Loucy (cell line): ENCODE measurements around the gene RNF224.

Experiments
- H2AFZ ChIP-seq: fragments of 200-600 bp; sonication (generic); 2 replicates; pipeline ENCODE4 v1.6.0; 2016; ENCODE audit warnings: antibody characterized with exemption, mild to moderate bottlenecking, low read length, moderate library complexity
- H3F3A ChIP-seq: fragments of 200-600 bp; 2 replicates; pipeline ENCODE4 v1.6.0; 2016; ENCODE audit warnings: antibody characterized with exemption, low read depth, mild to moderate bottlenecking
- H3K27me3 ChIP-seq: fragments of 200-600 bp; sonication (generic); 2 replicates; pipeline ENCODE4 v1.6.1; 2014; ENCODE audit warnings: low read length, mild to moderate bottlenecking; ENCODE audit not compliant: insufficient read depth, poor library complexity, severe bottlenecking
- H3K36me3 ChIP-seq: fragments of 200-600 bp; sonication (generic); 2 replicates; pipeline ENCODE4 v1.6.1; 2016; ENCODE audit warnings: low read length; ENCODE audit not compliant: insufficient read depth
- H3K4me1 ChIP-seq: fragments of 200-600 bp; sonication (generic); 2 replicates; pipeline ENCODE4 v1.5.1; 2014; ENCODE audit warnings: low read length, mild to moderate bottlenecking; ENCODE audit not compliant: insufficient read depth, poor library complexity, severe bottlenecking
- H3K4me2 ChIP-seq: fragments of 200-600 bp; sonication (generic); 2 replicates; pipeline ENCODE4 v1.6.0; 2014; ENCODE audit warnings: antibody characterized with exemption, low read length, low read depth, mild to moderate bottlenecking; ENCODE audit not compliant: poor library complexity, severe bottlenecking
- H3K4me3 ChIP-seq: fragments of 200-600 bp; sonication (generic); 2 replicates; pipeline ENCODE4 v1.5.1; 2014; ENCODE audit warnings: low read length, mild to moderate bottlenecking, mixed read lengths; ENCODE audit not compliant: poor library complexity, severe bottlenecking
- H3K79me2 ChIP-seq: fragments of 200-600 bp; sonication (generic); 2 replicates; pipeline ENCODE4 v1.6.1; 2014; ENCODE audit warnings: low read length; ENCODE audit not compliant: insufficient read depth
- H3K9ac ChIP-seq: fragments of 200-600 bp; sonication (generic); 2 replicates; pipeline ENCODE4 v1.6.0; 2014; ENCODE audit warnings: mild to moderate bottlenecking, low read depth, low read length, moderate library complexity; ENCODE audit not compliant: poor library complexity, severe bottlenecking
- H3K9me2 ChIP-seq: fragments of 200-600 bp; sonication (generic); replicated peaks from 2 replicates; pipeline ENCODE4 v1.6.1; 2016; ENCODE audit warnings: low read depth, low read length, mixed read lengths
- H3K9me3 ChIP-seq: fragments of 200-600 bp; sonication (generic); 2 replicates; pipeline ENCODE4 v1.6.1; 2014; ENCODE audit warnings: mild to moderate bottlenecking, antibody characterized with exemption, low read length, low read depth; ENCODE audit not compliant: insufficient read depth
- H4K20me1 ChIP-seq: fragments of 200-600 bp; sonication (generic); 2 replicates; pipeline ENCODE4 v1.6.0; 2014; ENCODE audit warnings: antibody characterized with exemption, low read length, mild to moderate bottlenecking; ENCODE audit not compliant: insufficient read depth, poor library complexity, severe bottlenecking
- CTCF ChIP-seq: fragments of 200-600 bp; sonication (generic); conservative IDR thresholded peaks from 2 replicates; pipeline ENCODE4 v1.5.1; 2014; ENCODE audit warnings: mild to moderate bottlenecking, antibody characterized with exemption, low read length
- EZH2phosphoT487 ChIP-seq: fragments of 200-600 bp; IDR thresholded peaks from 2 replicates; pipeline ENCODE4 v1.6.1; 2018; ENCODE audit warnings: antibody characterized with exemption, mild to moderate bottlenecking, moderate library complexity, borderline replicate concordance

RNF224 gene

GRCh38 chr9:137247916-137248175 lies 20.5 kb downstream of the RNF224 start:
- no peaks in the 10 kb centered on the region for H3K27me3 ChIP-seq
- no peaks in the 10 kb centered on the region for H3K9me2 ChIP-seq
- H3K4me1 ChIP-seq: peaks cover 10% of the 10 kb centered on the region

GRCh38 chr9:137250329-137251193 lies 23.3 kb downstream of the RNF224 start:
- no peak overlapping the region for H3K4me2 ChIP-seq
- no peaks in the 10 kb centered on the region for H3F3A ChIP-seq
- no peak overlapping the region for H3K4me3 ChIP-seq
- H4K20me1 ChIP-seq: peaks cover 2% of the 10 kb centered on the region
- peaks cover 14% of the 10 kb centered on the region for H3K79me2 ChIP-seq
- H3K27me3 ChIP-seq: peaks cover 2% of the 10 kb centered on the region
- no peaks in the 10 kb centered on the region for H3K9me2 ChIP-seq
- TF ChIP-seq CTCF: no peak
- TF ChIP-seq EZH2phosphoT487: no peak
- H2AFZ ChIP-seq: no peak overlapping the region
- peaks cover 19% of the 10 kb centered on the region for H3K4me1 ChIP-seq
- no peak overlapping the region for H3K9ac ChIP-seq
- no peaks in the 10 kb centered on the region for H3K9me3 ChIP-seq
- no peaks in the 10 kb centered on the region for H3K36me3 ChIP-seq

More at GRCh38 chr9:137247916-137248175, 20.5 kb downstream of the RNF224 start:
- H3F3A ChIP-seq: no peaks in the 10 kb centered on the region
- H3K9ac ChIP-seq: no peak overlapping the region
- TF ChIP-seq CTCF (no peak), EZH2phosphoT487 (no peak)
- H4K20me1 ChIP-seq: peaks cover 11% of the 10 kb centered on the region
- H3K36me3 ChIP-seq: peaks cover 10% of the 10 kb centered on the region; the same call in 1 of the 2 replicates
- H3K4me3 ChIP-seq: no peak overlapping the region
- no peak overlapping the region for H2AFZ ChIP-seq
- H3K4me2 ChIP-seq: no peak overlapping the region
- no peaks in the 10 kb centered on the region for H3K9me3 ChIP-seq
- H3K79me2 ChIP-seq: peaks cover 12% of the 10 kb centered on the region

DNA sequence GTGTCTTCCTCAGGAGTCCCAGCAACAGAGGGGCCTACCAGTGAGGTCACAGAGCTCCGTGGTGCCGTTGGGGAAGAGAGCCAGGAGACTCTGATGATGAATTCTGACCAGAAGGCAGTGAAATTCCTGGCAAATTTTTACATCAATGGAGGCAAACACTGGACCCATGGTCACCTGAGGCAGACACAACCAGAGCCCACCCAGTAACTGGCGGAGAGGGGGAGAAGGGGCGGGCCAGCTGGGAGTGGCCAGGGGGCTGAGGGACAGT lies 23.8 kb downstream of the RNF224 start, which contains the start of gene STPG3:
Gene STPG3, plus strand, starts transcription at position 93 of the 268 bp plus-strand sequence. Its CDS starts 1 bp downstream, at position 94.
- Histone ChIP-seq H3K9me2 (no peaks in the 10 kb centered on the region), H3K9me3 (no peaks in the 10 kb centered on the region), H3K79me2 (peaks cover 19% of the 10 kb centered on the region), H3K36me3 (no peaks in the 10 kb centered on the region), H3K4me3 (no peak within 1 kb of the TSS), H2AFZ (no peak within 1 kb of the TSS), H3K27me3 (peaks cover 4% of the 10 kb centered on the region), H3K4me1 (peaks cover 21% of the 10 kb centered on the region), H4K20me1 (peaks cover 7% of the 10 kb centered on the region), H3F3A (no peaks in the 10 kb centered on the region), H3K4me2 (no peak within 1 kb of the TSS), H3K9ac (no peak within 1 kb of the TSS)
- TF ChIP-seq CTCF (no peak), EZH2phosphoT487 (no peak)
